Memory B cell (primary cell): ENCODE results near the gene NOTCH2.
"Not testable (repeated sequence)": the region's sequence is repeated elsewhere in the genome, so short reads cannot be mapped to it uniquely, and the experiment has no call there.

ENCODE experiments used
- ATAC-seq: fragments of 150-1000 bp; cut with Tn5 transposase; 2 replicates; pipeline ENCODE4 v1.10.0; 2021; ENCODE audit warnings: low read depth, mild to moderate bottlenecking, moderate library complexity
- DNase-seq, 2 donors: peaks; one replicate each; pipeline ENCODE4 v3.0.0; 2022; ENCODE audit warnings: low spot score in 2 of 2
- H3K27ac Mint-ChIP-seq: one replicate; pipeline ENCODE4 v1.8.0; 2022; ENCODE audit warnings: mild to moderate bottlenecking, moderate library complexity, mixed read lengths
- H3K27me3 Mint-ChIP-seq: one replicate; pipeline ENCODE4 v1.8.0; 2022; ENCODE audit warnings: mixed read lengths
- H3K36me3 Mint-ChIP-seq: one replicate; pipeline ENCODE4 v1.8.0; 2022; ENCODE audit warnings: mild to moderate bottlenecking, mixed read lengths
- H3K4me1 Mint-ChIP-seq: one replicate; pipeline ENCODE4 v1.8.0; 2022; ENCODE audit warnings: mixed read lengths
- H3K4me3 Mint-ChIP-seq: one replicate; pipeline ENCODE4 v1.8.0; 2022; ENCODE audit warnings: mild to moderate bottlenecking, moderate library complexity, mixed read lengths
- H3K9me3 Mint-ChIP-seq: one replicate; pipeline ENCODE4 v1.8.0; 2022; ENCODE audit warnings: mixed read lengths

Gene NOTCH2

DNA sequence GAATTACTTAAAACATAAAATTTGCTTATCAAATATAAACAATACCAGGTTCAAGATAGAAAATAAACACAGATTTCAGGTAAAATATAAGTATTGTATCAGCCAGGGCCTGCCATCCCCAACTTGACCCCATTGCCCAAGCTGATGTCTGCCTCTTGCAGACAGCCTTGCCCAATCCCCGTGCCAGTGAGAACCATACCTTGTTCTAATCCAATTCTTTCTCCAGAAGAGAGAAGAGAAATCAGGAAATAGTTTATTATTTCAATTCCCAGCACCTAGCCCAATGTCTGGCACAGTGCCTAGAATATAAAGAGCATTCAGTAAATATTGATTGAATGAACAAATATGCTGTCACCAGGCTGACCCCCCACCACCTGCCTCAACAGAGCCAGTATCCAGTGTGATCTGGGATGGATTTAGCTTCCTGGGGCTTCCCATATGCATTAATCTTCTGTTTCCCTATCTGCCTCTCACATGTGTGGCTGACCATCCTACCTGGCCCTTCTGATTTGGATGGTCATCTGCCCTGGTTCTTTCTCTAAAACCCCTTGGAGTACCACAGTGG, 27.6 kb upstream of the NOTCH2 start:
- H3K36me3 Mint-ChIP-seq, H3K9me3 Mint-ChIP-seq, DNase-seq, ATAC-seq, H3K27me3 Mint-ChIP-seq, H3K4me1 Mint-ChIP-seq, H3K27ac Mint-ChIP-seq: not testable (repeated sequence)
- peak overlapping the region; percentile 55 for H3K4me3 Mint-ChIP-seq

DNA sequence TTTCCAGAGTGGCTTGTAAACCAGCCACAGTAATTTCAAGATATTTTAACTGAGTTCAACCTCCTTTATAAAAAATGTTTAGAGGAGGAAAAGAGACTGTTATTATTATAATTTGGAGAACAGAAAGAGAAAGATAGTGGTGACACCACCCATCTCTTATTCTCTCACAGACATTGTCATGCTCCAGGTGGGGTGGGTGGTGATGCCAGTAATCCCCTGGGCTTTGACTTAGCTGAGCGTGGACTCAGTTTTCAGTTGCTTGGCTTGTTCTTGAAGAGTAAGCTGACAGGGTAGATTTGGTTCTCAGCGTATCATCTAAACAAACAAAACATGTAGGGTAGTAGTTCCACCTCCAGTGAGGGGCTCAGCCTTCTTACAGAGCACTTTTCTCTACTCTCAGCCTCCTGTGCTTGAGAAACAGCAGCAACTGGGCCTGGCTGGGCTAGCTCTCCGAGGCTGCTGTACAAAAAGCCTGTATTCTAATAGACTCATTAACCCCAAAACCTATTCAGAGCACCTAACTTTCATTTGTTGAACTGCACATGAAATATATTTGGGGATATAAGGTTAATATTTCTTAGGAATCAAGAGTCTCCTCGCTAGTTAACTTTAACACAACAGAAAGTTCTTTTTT, 24.2 kb upstream of the NOTCH2 start:
- not testable (repeated sequence) for DNase-seq, H3K4me3 Mint-ChIP-seq, H3K27ac Mint-ChIP-seq, H3K9me3 Mint-ChIP-seq, H3K27me3 Mint-ChIP-seq
- peak; percentile 99 for ATAC-seq
- peaks cover 11% of the 10 kb centered on the region for H3K4me1 Mint-ChIP-seq
- H3K36me3 Mint-ChIP-seq = peaks cover 11% of the 10 kb centered on the region

GRCh38 chr1:120092232-120093218, 23.1 kb upstream of the NOTCH2 start:
- peak overlapping the region; percentile 45 for H3K27ac Mint-ChIP-seq
- H3K36me3 Mint-ChIP-seq = peaks cover 14% of the 10 kb centered on the region
- not testable (repeated sequence) for H3K27me3 Mint-ChIP-seq, DNase-seq, H3K4me3 Mint-ChIP-seq, H3K9me3 Mint-ChIP-seq
- peaks cover 13% of the 10 kb centered on the region for H3K4me1 Mint-ChIP-seq
- ATAC-seq = peak; percentile 10

- H3K9me3 Mint-ChIP-seq, H3K4me3 Mint-ChIP-seq, ATAC-seq, H3K27me3 Mint-ChIP-seq, H3K27ac Mint-ChIP-seq, DNase-seq: not testable (repeated sequence)
- H3K36me3 Mint-ChIP-seq = peaks cover 15% of the 10 kb centered on the region
- peaks cover 15% of the 10 kb centered on the region for H3K4me1 Mint-ChIP-seq
These were observed 21.4 kb upstream of the NOTCH2 start for GRCh38 chr1:120090830-120091229.

DNA sequence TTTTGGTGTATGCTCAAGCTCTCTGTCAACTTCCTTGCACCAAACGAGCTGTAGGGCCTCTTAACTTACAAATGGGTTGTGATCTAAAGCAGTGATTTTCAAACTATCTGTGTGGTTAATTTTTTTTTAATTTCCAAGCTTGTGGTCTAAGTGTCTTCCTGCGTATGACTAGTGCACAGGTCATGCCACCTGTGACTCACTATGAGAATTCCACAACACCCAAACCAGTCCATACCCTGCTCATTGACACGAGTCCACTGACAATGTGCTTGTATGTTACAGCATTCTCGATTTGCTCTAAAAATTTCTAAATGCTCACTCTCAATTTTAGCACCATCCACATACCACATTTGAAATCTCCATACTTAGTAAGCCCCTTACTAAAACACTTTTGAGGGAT, 18.5 kb upstream of the NOTCH2 start:
- not testable (repeated sequence) for H3K4me3 Mint-ChIP-seq, DNase-seq, H3K27me3 Mint-ChIP-seq, H3K9me3 Mint-ChIP-seq
- Mint-ChIP-seq H3K4me1 (peaks cover 15% of the 10 kb centered on the region), H3K36me3 (peaks cover 15% of the 10 kb centered on the region), H3K27ac (peak overlapping the region; percentile 45)
- ATAC-seq = peak; percentile 75

DNA sequence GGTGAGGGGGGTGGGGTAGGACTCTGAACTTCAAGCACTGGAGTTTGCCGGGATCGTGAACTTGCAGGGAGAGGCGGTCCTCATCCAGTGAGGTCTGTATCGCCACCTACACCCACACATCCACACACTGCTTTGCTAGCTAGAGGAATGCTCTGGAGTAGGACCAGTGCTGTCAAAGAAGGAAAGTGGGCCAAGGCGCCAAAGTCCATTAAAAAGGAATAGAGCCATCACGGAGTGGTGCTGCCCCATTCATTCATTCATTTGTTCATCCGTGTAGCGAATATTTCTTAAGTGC, 405 bp upstream of the NOTCH2 start:
- not testable (repeated sequence) for DNase-seq, H3K36me3 Mint-ChIP-seq, H3K27ac Mint-ChIP-seq, H3K27me3 Mint-ChIP-seq, H3K9me3 Mint-ChIP-seq, H3K4me3 Mint-ChIP-seq, H3K4me1 Mint-ChIP-seq
- peak; percentile 31 for ATAC-seq

GRCh38 chr1:120068683-120069066, 787 bp downstream of the NOTCH2 start:
- not testable (repeated sequence) for H3K27me3 Mint-ChIP-seq, H3K4me1 Mint-ChIP-seq, H3K36me3 Mint-ChIP-seq

GRCh38 chr1:120048208-120048607, 21.3 kb downstream of the NOTCH2 start:
- H3K36me3 Mint-ChIP-seq, H3K9me3 Mint-ChIP-seq, H3K4me1 Mint-ChIP-seq, H3K27ac Mint-ChIP-seq, ATAC-seq, H3K4me3 Mint-ChIP-seq, H3K27me3 Mint-ChIP-seq, DNase-seq: not testable (repeated sequence)

More at GRCh38 chr1:120068683-120069066, 787 bp downstream of the NOTCH2 start:
- peak overlapping the region; percentile 77 for H3K4me3 Mint-ChIP-seq
- not testable (repeated sequence) for ATAC-seq, H3K9me3 Mint-ChIP-seq, H3K27ac Mint-ChIP-seq
- DNase-seq = peak; percentile 10 to 12

GRCh38 chr1:120041771-120042170, 27.7 kb downstream of the NOTCH2 start:
- H3K9me3 Mint-ChIP-seq, H3K4me3 Mint-ChIP-seq, ATAC-seq, DNase-seq, H3K4me1 Mint-ChIP-seq, H3K27ac Mint-ChIP-seq, H3K27me3 Mint-ChIP-seq, H3K36me3 Mint-ChIP-seq: not testable (repeated sequence)

DNA sequence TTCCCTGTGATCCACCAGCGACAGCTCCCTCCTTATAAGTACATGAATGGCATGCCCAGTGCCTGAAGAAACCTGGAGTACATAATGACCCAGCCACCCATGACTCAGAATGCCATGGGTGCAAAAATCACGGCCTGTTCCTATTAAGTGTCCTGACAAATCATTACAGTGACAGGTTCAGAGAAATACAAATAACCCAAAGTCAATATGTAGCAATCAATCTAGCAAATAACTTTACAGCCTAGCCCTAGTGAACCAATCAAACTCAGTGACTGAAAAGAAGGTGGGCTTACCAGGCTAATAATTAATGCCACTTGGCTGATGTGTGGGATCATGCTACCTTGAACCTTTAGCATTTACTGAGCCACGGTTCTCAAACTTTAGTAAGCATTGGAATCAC, 37.2 kb downstream of the NOTCH2 start:
- H3K36me3 Mint-ChIP-seq, H3K27me3 Mint-ChIP-seq, DNase-seq, H3K4me3 Mint-ChIP-seq, ATAC-seq, H3K9me3 Mint-ChIP-seq, H3K4me1 Mint-ChIP-seq, H3K27ac Mint-ChIP-seq: not testable (repeated sequence)

- H3K4me1 Mint-ChIP-seq, H3K27ac Mint-ChIP-seq, H3K9me3 Mint-ChIP-seq, ATAC-seq, DNase-seq, H3K4me3 Mint-ChIP-seq, H3K36me3 Mint-ChIP-seq, H3K27me3 Mint-ChIP-seq: not testable (repeated sequence)
These were observed 45.7 kb downstream of the NOTCH2 start for GRCh38 chr1:120023791-120024190.

GRCh38 chr1:120014978-120015377, 54.5 kb downstream of the NOTCH2 start:
- not testable (repeated sequence) for ATAC-seq, H3K9me3 Mint-ChIP-seq, H3K27ac Mint-ChIP-seq, H3K27me3 Mint-ChIP-seq, H3K4me1 Mint-ChIP-seq, H3K36me3 Mint-ChIP-seq, H3K4me3 Mint-ChIP-seq, DNase-seq

GRCh38 chr1:120008320-120008719, 61.1 kb downstream of the NOTCH2 start:
- not testable (repeated sequence) for ATAC-seq, H3K9me3 Mint-ChIP-seq, H3K4me3 Mint-ChIP-seq, H3K27ac Mint-ChIP-seq, H3K36me3 Mint-ChIP-seq, DNase-seq, H3K4me1 Mint-ChIP-seq, H3K27me3 Mint-ChIP-seq

DNA sequence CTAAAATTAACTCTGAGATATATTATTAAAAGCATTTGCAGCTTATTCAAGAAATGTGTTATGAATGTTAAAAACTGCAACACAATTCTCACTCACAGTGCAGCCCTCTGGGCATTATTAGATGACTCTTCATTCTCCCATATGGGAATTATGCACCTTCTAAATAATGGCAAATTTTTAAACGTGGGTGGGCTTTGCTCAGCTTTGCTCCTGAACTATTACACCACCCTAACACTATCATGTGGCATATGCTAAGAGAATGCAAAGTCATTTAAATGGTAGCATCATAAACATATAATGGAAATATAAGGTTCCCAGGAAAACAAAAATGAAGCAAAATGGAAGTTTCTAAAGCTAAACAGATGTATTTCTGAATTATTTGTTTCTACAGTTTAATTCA, 61.6 kb downstream of the NOTCH2 start:
- not testable (repeated sequence) for H3K36me3 Mint-ChIP-seq, ATAC-seq, DNase-seq, H3K4me3 Mint-ChIP-seq, H3K27me3 Mint-ChIP-seq, H3K4me1 Mint-ChIP-seq, H3K9me3 Mint-ChIP-seq, H3K27ac Mint-ChIP-seq
